ENCODE results near the gene SRPK1.

- no peak for TF ChIP-seq POLR2A (IDR thresholded peaks at IDR 0.05)
- TF ChIP-seq, protein P1, sequence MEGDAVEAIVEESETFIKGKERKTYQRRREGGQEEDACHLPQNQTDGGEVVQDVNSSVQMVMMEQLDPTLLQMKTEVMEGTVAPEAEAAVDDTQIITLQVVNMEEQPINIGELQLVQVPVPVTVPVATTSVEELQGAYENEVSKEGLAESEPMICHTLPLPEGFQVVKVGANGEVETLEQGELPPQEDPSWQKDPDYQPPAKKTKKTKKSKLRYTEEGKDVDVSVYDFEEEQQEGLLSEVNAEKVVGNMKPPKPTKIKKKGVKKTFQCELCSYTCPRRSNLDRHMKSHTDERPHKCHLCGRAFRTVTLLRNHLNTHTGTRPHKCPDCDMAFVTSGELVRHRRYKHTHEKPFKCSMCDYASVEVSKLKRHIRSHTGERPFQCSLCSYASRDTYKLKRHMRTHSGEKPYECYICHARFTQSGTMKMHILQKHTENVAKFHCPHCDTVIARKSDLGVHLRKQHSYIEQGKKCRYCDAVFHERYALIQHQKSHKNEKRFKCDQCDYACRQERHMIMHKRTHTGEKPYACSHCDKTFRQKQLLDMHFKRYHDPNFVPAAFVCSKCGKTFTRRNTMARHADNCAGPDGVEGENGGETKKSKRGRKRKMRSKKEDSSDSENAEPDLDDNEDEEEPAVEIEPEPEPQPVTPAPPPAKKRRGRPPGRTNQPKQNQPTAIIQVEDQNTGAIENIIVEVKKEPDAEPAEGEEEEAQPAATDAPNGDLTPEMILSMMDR (IDR thresholded peaks at IDR 0.05): no peak
Observed at GRCh38 chr6:35857853-35858252, 63.0 kb downstream of the SRPK1 start.

Data from Peyer's patch (tissue), 4 donors.